ENCODE data around the gene MYO1B. TPM values are rescaled to one million over a fixed set of nuclear protein-coding genes. Genes with fewer than 3 reads are reported as not detected.

The MYO1B gene
- total RNA-seq, 1 experiment from 2014 or later: 93.0 TPM

DNA sequence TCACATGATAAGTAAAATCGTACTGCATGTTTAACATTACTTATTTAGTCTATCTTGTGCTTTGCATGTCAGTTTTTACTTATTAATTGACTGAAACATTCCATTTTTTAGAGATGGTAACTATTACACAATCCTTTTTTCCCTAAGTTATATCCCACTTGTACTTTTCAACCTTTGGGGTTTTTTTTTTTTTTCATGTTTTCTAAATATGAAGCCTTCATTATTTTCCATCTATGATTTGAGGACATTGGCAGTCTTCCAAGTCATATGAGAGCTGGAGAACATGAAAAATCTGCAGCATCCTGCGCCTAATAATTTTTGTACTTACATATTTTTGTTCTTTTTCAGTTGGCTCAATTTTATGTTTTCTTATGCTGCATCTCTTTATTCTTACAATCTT, 113.9 kb downstream of the MYO1B start:
- POLR2A ChIA-PET (ENCODE audit: unreplicated experiment): no interaction called here
- BruUV-seq (replicated peaks): no TSS peak

DNA sequence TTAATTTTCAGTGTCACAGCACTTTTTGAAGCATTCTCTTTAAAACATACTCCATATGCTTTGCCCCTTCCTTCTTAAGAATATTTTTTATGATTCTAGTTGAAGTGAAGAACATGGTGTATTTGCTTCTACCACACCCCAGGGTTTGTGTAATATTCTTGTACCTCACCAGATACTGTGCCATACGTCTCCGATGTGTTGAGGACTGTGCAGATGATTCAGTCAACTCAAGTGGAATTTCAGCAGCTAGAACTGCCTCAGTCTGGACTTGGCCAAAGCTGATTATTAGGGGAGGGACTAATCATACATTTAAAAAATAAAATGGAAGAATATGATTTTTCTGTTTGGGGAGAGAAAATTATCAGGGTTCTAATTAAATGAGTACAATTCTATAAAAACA, 115.7 kb downstream of the MYO1B start:
- Histone ChIP-seq H3K36me3 (ENCODE audit: low read depth, low read length) (peaks cover 28% of the 10 kb centered on the region), H3F3A (ENCODE audit: low read length, unreplicated experiment) (no peaks in the 10 kb centered on the region), H3K27ac (ENCODE audit: low read length) (no peak overlapping the region), H3K4me3 (ENCODE audit: low read length) (no peak overlapping the region), H3K9me2 (replicated peaks; ENCODE audit: low read length) (no peaks in the 10 kb centered on the region), H3K79me2 (ENCODE audit: low read length) (0 out of 2 replicates have a peak, but pooled peaks cover 3% of the 10 kb centered on the region), H3K4me2 (ENCODE audit: low read length) (no peak overlapping the region), H3K4me1 (ENCODE audit: insufficient read depth, low read length) (0 out of 2 replicates have a peak, but pooled peaks cover 16% of the 10 kb centered on the region), H3K9me3 (ENCODE audit: low read length) (no peaks in the 10 kb centered on the region), H2AFZ (ENCODE audit: low read length) (no peak overlapping the region), H3K9ac (ENCODE audit: low read length) (no peak overlapping the region), H4K20me1 (ENCODE audit: low read length) (no peaks in the 10 kb centered on the region), H3K27me3 (ENCODE audit: low read length) (no peaks in the 10 kb centered on the region)
- ATAC-seq (no peak), DNase-seq (no peak)
- BruUV-seq (replicated peaks): no TSS peak
- TF ChIP-seq EZH2phosphoT487 (IDR thresholded peaks at IDR 0.05; ENCODE audit: borderline replicate concordance, low read length): no peak
- TF ChIP-seq EZH2 (IDR thresholded peaks at IDR 0.05; ENCODE audit: low read length, unreplicated experiment): no peak
- TF ChIP-seq, protein P1, sequence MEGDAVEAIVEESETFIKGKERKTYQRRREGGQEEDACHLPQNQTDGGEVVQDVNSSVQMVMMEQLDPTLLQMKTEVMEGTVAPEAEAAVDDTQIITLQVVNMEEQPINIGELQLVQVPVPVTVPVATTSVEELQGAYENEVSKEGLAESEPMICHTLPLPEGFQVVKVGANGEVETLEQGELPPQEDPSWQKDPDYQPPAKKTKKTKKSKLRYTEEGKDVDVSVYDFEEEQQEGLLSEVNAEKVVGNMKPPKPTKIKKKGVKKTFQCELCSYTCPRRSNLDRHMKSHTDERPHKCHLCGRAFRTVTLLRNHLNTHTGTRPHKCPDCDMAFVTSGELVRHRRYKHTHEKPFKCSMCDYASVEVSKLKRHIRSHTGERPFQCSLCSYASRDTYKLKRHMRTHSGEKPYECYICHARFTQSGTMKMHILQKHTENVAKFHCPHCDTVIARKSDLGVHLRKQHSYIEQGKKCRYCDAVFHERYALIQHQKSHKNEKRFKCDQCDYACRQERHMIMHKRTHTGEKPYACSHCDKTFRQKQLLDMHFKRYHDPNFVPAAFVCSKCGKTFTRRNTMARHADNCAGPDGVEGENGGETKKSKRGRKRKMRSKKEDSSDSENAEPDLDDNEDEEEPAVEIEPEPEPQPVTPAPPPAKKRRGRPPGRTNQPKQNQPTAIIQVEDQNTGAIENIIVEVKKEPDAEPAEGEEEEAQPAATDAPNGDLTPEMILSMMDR (conservative IDR thresholded peaks at IDR 0.05; ENCODE audit: low read depth, low read length): no peak
- ChIA-PET POLR2A (ENCODE audit: unreplicated experiment) (no interaction called here), CTCF (no interaction called here)
- intact Hi-C loops (cut with micrococcal nuclease): no loop called here

More for the DNA sequence above, 113.9 kb downstream of the MYO1B start:
- Histone ChIP-seq H3K27ac (ENCODE audit: low read length) (no peak overlapping the region), H3K9me3 (ENCODE audit: low read length) (no peaks in the 10 kb centered on the region), H3K36me3 (ENCODE audit: low read depth, low read length) (peaks cover 33% of the 10 kb centered on the region), H3K9ac (ENCODE audit: low read length) (no peak overlapping the region), H3K4me2 (ENCODE audit: low read length) (no peak overlapping the region), H3K4me3 (ENCODE audit: low read length) (no peak overlapping the region), H3F3A (ENCODE audit: low read length, unreplicated experiment) (no peaks in the 10 kb centered on the region), H3K27me3 (ENCODE audit: low read length) (no peaks in the 10 kb centered on the region), H4K20me1 (ENCODE audit: low read length) (no peaks in the 10 kb centered on the region), H3K79me2 (ENCODE audit: low read length) (0 out of 2 replicates have a peak, but pooled peaks cover 3% of the 10 kb centered on the region), H3K4me1 (ENCODE audit: insufficient read depth, low read length) (0 out of 2 replicates have a peak, but pooled peaks cover 11% of the 10 kb centered on the region), H3K9me2 (replicated peaks; ENCODE audit: low read length) (no peaks in the 10 kb centered on the region), H2AFZ (ENCODE audit: low read length) (no peak overlapping the region)
- intact Hi-C loops (cut with micrococcal nuclease): no loop called here
- ATAC-seq (no peak), DNase-seq (no peak)
- TF ChIP-seq EZH2 (IDR thresholded peaks at IDR 0.05; ENCODE audit: low read length, unreplicated experiment) (no peak), EZH2phosphoT487 (IDR thresholded peaks at IDR 0.05; ENCODE audit: borderline replicate concordance, low read length) (no peak)
- TF ChIP-seq, protein P1 (conservative IDR thresholded peaks at IDR 0.05; ENCODE audit: low read depth, low read length): no peak
- CTCF ChIA-PET: no interaction called here

DNA sequence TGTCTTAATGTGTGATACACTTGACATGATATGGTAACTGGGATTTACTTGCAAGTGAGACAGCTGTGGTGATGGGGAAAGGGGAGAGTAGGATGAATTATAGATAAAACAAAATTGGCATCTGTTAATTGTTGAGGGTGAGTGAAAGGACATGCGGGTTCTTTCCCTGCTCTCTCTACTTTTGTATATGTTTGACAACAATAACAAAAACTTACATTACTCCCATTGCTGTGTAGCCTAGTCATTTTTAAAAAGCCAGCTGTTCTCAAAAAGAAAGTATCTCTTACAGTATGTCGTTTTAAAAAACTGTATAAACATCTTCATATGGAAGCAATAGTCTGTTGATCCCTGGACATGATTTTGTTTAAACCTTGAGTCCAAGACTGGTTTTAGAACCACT, 117.6 kb downstream of the MYO1B start:
- Histone ChIP-seq H3K4me1 (ENCODE audit: insufficient read depth, low read length) (0 out of 2 replicates have a peak, but pooled peaks cover 18% of the 10 kb centered on the region), H3K79me2 (ENCODE audit: low read length) (0 out of 2 replicates have a peak, but pooled peaks cover 3% of the 10 kb centered on the region), H3K9ac (ENCODE audit: low read length) (no peak overlapping the region), H3K9me3 (ENCODE audit: low read length) (no peaks in the 10 kb centered on the region), H4K20me1 (ENCODE audit: low read length) (no peaks in the 10 kb centered on the region), H3K27me3 (ENCODE audit: low read length) (no peaks in the 10 kb centered on the region), H3F3A (ENCODE audit: low read length, unreplicated experiment) (no peaks in the 10 kb centered on the region), H3K4me2 (ENCODE audit: low read length) (no peak overlapping the region), H3K9me2 (replicated peaks; ENCODE audit: low read length) (no peaks in the 10 kb centered on the region), H3K4me3 (ENCODE audit: low read length) (no peak overlapping the region), H3K27ac (ENCODE audit: low read length) (no peak overlapping the region), H3K36me3 (ENCODE audit: low read depth, low read length) (peaks cover 32% of the 10 kb centered on the region), H2AFZ (ENCODE audit: low read length) (no peak overlapping the region)
- BruUV-seq (replicated peaks): no TSS peak
- ChIA-PET POLR2A (ENCODE audit: unreplicated experiment) (no interaction called here), CTCF (no interaction called here)
- intact Hi-C loops (cut with micrococcal nuclease): no loop called here
- ATAC-seq (no peak), DNase-seq (no peak)
- TF ChIP-seq EZH2phosphoT487 (IDR thresholded peaks at IDR 0.05; ENCODE audit: borderline replicate concordance, low read length): no peak
- TF ChIP-seq, protein P1 (conservative IDR thresholded peaks at IDR 0.05; ENCODE audit: low read depth, low read length): no peak
- no peak for TF ChIP-seq EZH2 (IDR thresholded peaks at IDR 0.05; ENCODE audit: low read length, unreplicated experiment)

All from PC-3 (cell line).